ENCODE measurements around the gene SPINK14.

The SPINK14 gene

GRCh38 chr5:148172377-148172776, 4.0 kb downstream of the SPINK14 start:
- ChIA-PET CTCF (interaction anchor here (0.7 to 1.0 kb wide), 2 partner anchors 202 to 726 kb away, joined by 3 to 4 read pairs; no protein-coding TSS in a partner anchor), POLR2A (no interaction called here)
- no peaks in the 10 kb centered on the region for H3K4me1 ChIP-seq (ENCODE audit: control insufficient read depth, insufficient read depth, low read length)
- TF ChIP-seq KLF8 (tag by site-specific recombination; IDR thresholded peaks at IDR 0.05) = no peak
- no peak for TF ChIP-seq BCL11A (tag by site-specific recombination; IDR thresholded peaks at IDR 0.05; ENCODE audit: low read depth)
- TF ChIP-seq ZNF138 (tag by site-specific recombination; IDR thresholded peaks at IDR 0.05; ENCODE audit: borderline replicate concordance) = no peak
- no peak for TF ChIP-seq ZNF548 (tag by site-specific recombination; IDR thresholded peaks at IDR 0.05)
- TF ChIP-seq ZNF510 (tag by site-specific recombination; IDR thresholded peaks at IDR 0.05; ENCODE audit: insufficient replicate concordance) = no peak
- TF ChIP-seq PRDM4 (tag by site-specific recombination; IDR thresholded peaks at IDR 0.05) = no peak
- TF ChIP-seq ZNF202 (tag by site-specific recombination; IDR thresholded peaks at IDR 0.05; ENCODE audit: borderline replicate concordance) = no peak
- TF ChIP-seq OSR2 (tag by site-specific recombination; IDR thresholded peaks at IDR 0.05) = no peak
- no peak for TF ChIP-seq ZNF707 (tag by site-specific recombination; IDR thresholded peaks at IDR 0.05)
- no peak for TF ChIP-seq ZNF658 (tag by site-specific recombination; IDR thresholded peaks at IDR 0.05)
- TF ChIP-seq ZNF529 (tag by site-specific recombination; IDR thresholded peaks at IDR 0.05; ENCODE audit: insufficient replicate concordance) = no peak
- TF ChIP-seq ZBTB1 (tag by site-specific recombination; IDR thresholded peaks at IDR 0.05) = no peak
- H3K36me3 ChIP-seq (ENCODE audit: control insufficient read depth in 2 of 2, insufficient read depth in 1 of 2, low read length in 2 of 2) = no peaks in the 10 kb centered on the region
- no peak overlapping the region for H3K4me3 ChIP-seq (ENCODE audit: low read depth, low read length)
- no peaks in the 10 kb centered on the region for H3K9me3 ChIP-seq (ENCODE audit: control insufficient read depth, insufficient read depth, low read depth, low read length)
- no peak overlapping the region for H3K27ac ChIP-seq (ENCODE audit: extremely low read depth, low read depth, low read length)

DNA sequence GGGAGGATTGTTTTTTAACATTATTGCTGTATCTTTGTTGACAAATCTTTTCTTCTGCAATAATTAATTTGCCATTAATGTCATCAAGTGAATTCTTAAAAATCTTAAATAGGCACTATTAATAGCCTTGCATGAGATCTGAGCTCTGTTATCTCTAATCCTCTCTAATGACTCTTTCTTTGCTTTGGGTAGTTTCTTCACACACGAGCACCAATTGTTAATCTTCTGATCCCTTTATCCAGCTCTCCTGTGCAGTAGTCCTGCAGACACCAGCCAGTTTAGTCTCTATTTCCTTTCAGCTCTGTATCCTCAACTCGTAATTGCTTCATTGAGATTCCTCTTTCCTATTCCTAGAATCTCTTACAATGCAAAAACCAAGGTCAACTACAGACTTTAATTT, 8.1 kb downstream of the SPINK14 start:
- POLR2A ChIA-PET = no interaction called here
- H3K36me3 ChIP-seq (ENCODE audit: control insufficient read depth in 2 of 2, insufficient read depth in 1 of 2, low read length in 2 of 2) = no peaks in the 10 kb centered on the region
- TF ChIP-seq ZNF221 (tag by site-specific recombination; IDR thresholded peaks at IDR 0.05; ENCODE audit: borderline replicate concordance) (no peak), ZNF211 (tag by site-specific recombination; IDR thresholded peaks at IDR 0.05; ENCODE audit: low read depth) (no peak), ZNF354C (tag by site-specific recombination; IDR thresholded peaks at IDR 0.05; ENCODE audit: borderline replicate concordance, low read depth) (no peak), ZNF785 (tag by site-specific recombination; IDR thresholded peaks at IDR 0.05) (no peak), WT1 (tag by site-specific recombination; IDR thresholded peaks at IDR 0.05) (no peak), ZNF114 (tag by site-specific recombination; IDR thresholded peaks at IDR 0.05) (no peak), ZNF560 (tag by site-specific recombination; IDR thresholded peaks at IDR 0.05; ENCODE audit: borderline replicate concordance) (no peak), ZNF558 (tag by site-specific recombination; IDR thresholded peaks at IDR 0.05) (no peak), ZNF677 (tag by site-specific recombination; IDR thresholded peaks at IDR 0.05) (no peak), ZBTB6 (tag by site-specific recombination; IDR thresholded peaks at IDR 0.05) (no peak), ZNF701 (tag by site-specific recombination; IDR thresholded peaks at IDR 0.05) (no peak), ZNF623 (tag by site-specific recombination; IDR thresholded peaks at IDR 0.05) (no peak), ZNF155 (tag by site-specific recombination; IDR thresholded peaks at IDR 0.05) (no peak), GFI1B (tag by site-specific recombination; IDR thresholded peaks at IDR 0.05) (no peak)
- H3K4me1 ChIP-seq (ENCODE audit: control insufficient read depth, insufficient read depth, low read length) = no peaks in the 10 kb centered on the region
- CTCF ChIA-PET = interaction anchor here (1.5 kb wide), 1 partner anchor 198 kb away, joined by 5 read pairs; no protein-coding TSS in a partner anchor
- H3K27ac ChIP-seq (ENCODE audit: extremely low read depth, low read depth, low read length) = no peak overlapping the region
- no peak overlapping the region for H3K4me3 ChIP-seq (ENCODE audit: low read depth, low read length)
- H3K9me3 ChIP-seq (ENCODE audit: control insufficient read depth, insufficient read depth, low read depth, low read length) = no peaks in the 10 kb centered on the region
